K562 (cell line): ENCODE measurements around the gene DPH6. TPM values are rescaled to one million over a fixed set of nuclear protein-coding genes. Genes with fewer than 3 reads are reported as not detected.

Experiments
- ADNP ChIP-seq: fragments of 200-800 bp; sonication (Bioruptor generic); IDR thresholded peaks from 2 replicates; pipeline ENCODE4 v1.6.1; 2016; ENCODE audit warnings: missing genetic modification characterization, missing compliant biosample characterization
- BHLHE40 ChIP-seq: IDR thresholded peaks from 2 replicates; pipeline ENCODE4 v1.6.1; 2011; ENCODE audit warnings: low read length, improper control_type of control experiment
- CTBP1 ChIP-seq: fragments of 450-650 bp; IDR thresholded peaks from 2 replicates; pipeline ENCODE4 v1.6.1; 2016; ENCODE audit warnings: borderline replicate concordance
- FOXP1 ChIP-seq: sonication (generic); formaldehyde crosslinking; IDR thresholded peaks from 2 replicates; pipeline ENCODE4 v1.8.0; 2022; ENCODE audit warnings: mild to moderate bottlenecking, missing genetic modification reagents
- HNRNPLL ChIP-seq: fragments of 200-400 bp; formaldehyde crosslinking; IDR thresholded peaks from 2 replicates; pipeline ENCODE4 v1.6.1; 2017; ENCODE audit warnings: low read length, low read depth, mild to moderate bottlenecking; ENCODE audit not compliant: poor library complexity, severe bottlenecking
- ILK ChIP-seq: fragments of 450-650 bp; IDR thresholded peaks from 2 replicates; pipeline ENCODE4 v1.6.1; 2016; ENCODE audit warnings: missing genetic modification characterization, low read depth, mild to moderate bottlenecking, missing compliant biosample characterization, moderate library complexity, borderline replicate concordance
- JUNB ChIP-seq: fragments of 450-650 bp; formaldehyde crosslinking; conservative IDR thresholded peaks from 2 replicates; pipeline ENCODE4 v1.4.0; 2020; ENCODE audit warnings: mild to moderate bottlenecking
- KLF1 ChIP-seq: fragments of 450-650 bp; IDR thresholded peaks from 2 replicates; pipeline ENCODE4 v1.6.1; 2016; ENCODE audit warnings: missing genetic modification characterization, missing compliant biosample characterization
- NFE2L1 ChIP-seq: fragments of 450-650 bp; IDR thresholded peaks from 2 replicates; pipeline ENCODE4 v1.6.1; 2016; ENCODE audit warnings: missing genetic modification characterization, low read depth, mild to moderate bottlenecking, missing compliant biosample characterization, moderate library complexity, borderline replicate concordance
- PHF8 ChIP-seq: fragments of 200-600 bp; sonication (generic); IDR thresholded peaks from 2 replicates; pipeline ENCODE4 v1.6.1; 2012; ENCODE audit warnings: mixed run types, mild to moderate bottlenecking, inconsistent platforms, low read length, moderate library complexity, borderline replicate concordance
- POLR2AphosphoS5 ChIP-seq: IDR thresholded peaks from 2 replicates; pipeline ENCODE4 v1.6.1; 2011; ENCODE audit warnings: mild to moderate bottlenecking, low read depth, low read length, moderate library complexity; ENCODE audit not compliant: control insufficient read depth, insufficient read depth
- RB1 ChIP-seq: fragments of 450-650 bp; IDR thresholded peaks from 2 replicates; pipeline ENCODE4 v1.6.1; 2017; ENCODE audit warnings: low read depth, mild to moderate bottlenecking
- TAF7 ChIP-seq: fragments of 450-650 bp; IDR thresholded peaks from 2 replicates; pipeline ENCODE4 v1.6.1; 2016; ENCODE audit warnings: missing genetic modification characterization, missing compliant biosample characterization
- ZBTB7A ChIP-seq: IDR thresholded peaks from 2 replicates; pipeline ENCODE4 v1.6.1; 2011; ENCODE audit warnings: low read depth, mild to moderate bottlenecking, low read length, moderate library complexity, borderline replicate concordance; ENCODE audit not compliant: control insufficient read depth
- ZEB2 ChIP-seq: fragments of 450-650 bp; IDR thresholded peaks from 2 replicates; pipeline ENCODE4 v1.6.1; 2016
- ZFX ChIP-seq: sonication (generic); formaldehyde crosslinking; IDR thresholded peaks from 2 replicates; pipeline ENCODE4 v1.8.0; 2022; ENCODE audit warnings: mild to moderate bottlenecking, missing genetic modification reagents, moderate library complexity
- ZNF444 ChIP-seq: fragments of 250-450 bp; sonication (Bioruptor Pico); IDR thresholded peaks from 2 replicates; pipeline ENCODE4 v1.4.0; 2020; ENCODE audit warnings: mild to moderate bottlenecking, moderate library complexity
- ZNF445 ChIP-seq: fragments of 250-450 bp; sonication (Bioruptor Pico); IDR thresholded peaks from 2 replicates; pipeline ENCODE4 v1.4.0; 2020; ENCODE audit warnings: low read depth, mild to moderate bottlenecking, moderate library complexity
- ZNF589 ChIP-seq: fragments of 200-800 bp; sonication (Bioruptor generic); IDR thresholded peaks from 2 replicates; pipeline ENCODE4 v1.6.1; 2016; ENCODE audit warnings: low read depth, missing genetic modification characterization, missing compliant biosample characterization
- ZSCAN32 ChIP-seq: fragments of 450-650 bp; formaldehyde crosslinking; IDR thresholded peaks from 2 replicates; pipeline ENCODE4 v1.4.0; 2020; ENCODE audit warnings: mild to moderate bottlenecking, moderate library complexity
- polyA plus RNA-seq, 8 experiments: library from polyadenylated mRNA; depleted of rRNA in 4 of 8; stranded (reverse) in 5 of 8; unstranded in 3 of 8; fragments of >200 nt; fragmentation: Nextera tagmentation in 2 of 8; fragmentation: Illumina TruSeq in 1 of 8; extraction: Ambion mirVana in 2 of 8; extraction: Trizol in 1 of 8; gene quantifications; 2 replicates each; pipeline versions ENCODE4 v1.2.1 to v1.2.3, GENCODE V29; 2011 to 2014; ENCODE audit warnings: inconsistent platforms in 1 of 8, missing spikeins in 1 of 8
- total RNA-seq, 7 experiments: library from RNA; depleted of rRNA in 6 of 7; stranded (reverse); fragments of >200 nt in 6 of 7; fragmentation: Illumina TruSeq in 2 of 7; extraction: Trizol in 2 of 7; gene quantifications; 2 replicates each; pipeline versions ENCODE4 v1.2.1 to v1.2.3, GENCODE V29; 2011 to 2021; ENCODE audit warnings: low replicate concordance in 1 of 7
- TF ChIP-seq, protein P1 (sequence below): fragments of 250-450 bp; sonication (Bioruptor Pico); IDR thresholded peaks from 2 replicates; pipeline ENCODE4 v1.5.0; 2020; ENCODE audit warnings: mild to moderate bottlenecking
- TF ChIP-seq, protein P2 (sequence below): sonication (generic); formaldehyde crosslinking; IDR thresholded peaks from 2 replicates; pipeline ENCODE4 v1.8.1; 2023; ENCODE audit warnings: mild to moderate bottlenecking, missing genetic modification reagents, moderate library complexity

The DPH6 gene
- total and polyA plus RNA-seq, 9 of the 15 experiments (the other 6 are each of a cell fraction or from before 2014, with no cell fraction given), result 10.1 to 69.1 (median 18.8) TPM

DNA sequence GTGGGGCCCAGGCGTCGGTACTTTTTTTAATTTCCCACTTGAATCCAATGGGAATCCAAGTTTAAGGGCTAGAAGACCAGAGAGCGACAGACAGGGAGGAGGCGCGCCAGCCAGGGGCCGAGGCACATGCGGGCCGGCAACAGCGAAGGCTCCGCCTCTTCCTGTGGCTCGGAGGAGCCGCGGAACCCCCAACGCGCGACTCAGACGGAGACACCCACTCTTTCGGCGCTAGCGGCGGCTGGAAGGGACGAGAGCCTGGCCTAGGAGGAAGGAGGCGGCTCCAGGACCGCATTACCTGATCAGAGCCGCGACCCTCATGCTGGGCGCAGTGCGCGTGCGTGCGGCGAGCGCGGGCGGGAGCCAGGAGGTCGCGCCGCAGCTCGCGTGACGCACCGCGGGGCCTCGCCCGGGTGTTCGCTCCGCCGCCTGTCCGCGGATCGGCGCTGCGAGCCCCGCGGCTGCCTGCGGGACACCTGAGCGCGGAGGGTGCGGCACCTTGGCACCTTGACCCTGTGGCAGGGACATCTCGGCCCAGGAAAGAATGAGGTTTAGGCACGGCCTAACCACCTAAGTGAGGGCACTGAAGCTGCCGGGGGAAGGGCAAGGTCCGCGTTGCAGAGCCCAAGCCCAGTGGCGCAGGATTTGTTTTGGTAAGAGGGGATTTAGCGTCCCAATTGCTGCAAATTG is at the start of gene DPH6 (continued):
- TF ChIP-seq ZNF444 (no peak), KLF1 (tag) (peak; percentile 60), ILK (no peak), TAF7 (tag) (peak; percentile 57), FOXP1 (CRISPR knock-in tag) (peak; percentile 67; the same call in 1 of the 2 replicates), ZSCAN32 (no peak), BHLHE40 (peak; percentile 88), ZNF445 (CRISPR knock-in tag) (no peak), HNRNPLL (peak; percentile 83), RB1 (peak; percentile 87), JUNB (CRISPR knock-in tag) (no peak), POLR2AphosphoS5 (peak; percentile 68), CTBP1 (peak; percentile 85), ADNP (no peak), ZBTB7A (peak; percentile 60; the same call in 1 of the 2 replicates), ZNF589 (CRISPR knock-in tag) (peak; percentile 79; the same call in 1 of the 2 replicates), NFE2L1 (tag) (no peak), ZEB2 (0 out of 2 replicates have a peak, but pooled peaks have one; percentile 21), ZFX (CRISPR knock-in tag) (peak; percentile 86), PHF8 (peak; percentile 90)
- TF ChIP-seq, protein P1, sequence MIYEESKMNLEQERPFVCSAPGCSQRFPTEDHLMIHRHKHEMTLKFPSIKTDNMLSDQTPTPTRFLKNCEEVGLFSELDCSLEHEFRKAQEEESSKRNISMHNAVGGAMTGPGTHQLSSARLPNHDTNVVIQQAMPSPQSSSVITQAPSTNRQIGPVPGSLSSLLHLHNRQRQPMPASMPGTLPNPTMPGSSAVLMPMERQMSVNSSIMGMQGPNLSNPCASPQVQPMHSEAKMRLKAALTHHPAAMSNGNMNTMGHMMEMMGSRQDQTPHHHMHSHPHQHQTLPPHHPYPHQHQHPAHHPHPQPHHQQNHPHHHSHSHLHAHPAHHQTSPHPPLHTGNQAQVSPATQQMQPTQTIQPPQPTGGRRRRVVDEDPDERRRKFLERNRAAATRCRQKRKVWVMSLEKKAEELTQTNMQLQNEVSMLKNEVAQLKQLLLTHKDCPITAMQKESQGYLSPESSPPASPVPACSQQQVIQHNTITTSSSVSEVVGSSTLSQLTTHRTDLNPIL (CRISPR knock-in tag), result no peak
- TF ChIP-seq, protein P2, sequence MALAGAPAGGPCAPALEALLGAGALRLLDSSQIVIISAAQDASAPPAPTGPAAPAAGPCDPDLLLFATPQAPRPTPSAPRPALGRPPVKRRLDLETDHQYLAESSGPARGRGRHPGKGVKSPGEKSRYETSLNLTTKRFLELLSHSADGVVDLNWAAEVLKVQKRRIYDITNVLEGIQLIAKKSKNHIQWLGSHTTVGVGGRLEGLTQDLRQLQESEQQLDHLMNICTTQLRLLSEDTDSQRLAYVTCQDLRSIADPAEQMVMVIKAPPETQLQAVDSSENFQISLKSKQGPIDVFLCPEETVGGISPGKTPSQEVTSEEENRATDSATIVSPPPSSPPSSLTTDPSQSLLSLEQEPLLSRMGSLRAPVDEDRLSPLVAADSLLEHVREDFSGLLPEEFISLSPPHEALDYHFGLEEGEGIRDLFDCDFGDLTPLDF (CRISPR knock-in tag), result 0 out of 2 replicates have a peak, but pooled peaks have one; percentile 13
